ENCODE data around the gene MED31.

Gene MED31

DNA sequence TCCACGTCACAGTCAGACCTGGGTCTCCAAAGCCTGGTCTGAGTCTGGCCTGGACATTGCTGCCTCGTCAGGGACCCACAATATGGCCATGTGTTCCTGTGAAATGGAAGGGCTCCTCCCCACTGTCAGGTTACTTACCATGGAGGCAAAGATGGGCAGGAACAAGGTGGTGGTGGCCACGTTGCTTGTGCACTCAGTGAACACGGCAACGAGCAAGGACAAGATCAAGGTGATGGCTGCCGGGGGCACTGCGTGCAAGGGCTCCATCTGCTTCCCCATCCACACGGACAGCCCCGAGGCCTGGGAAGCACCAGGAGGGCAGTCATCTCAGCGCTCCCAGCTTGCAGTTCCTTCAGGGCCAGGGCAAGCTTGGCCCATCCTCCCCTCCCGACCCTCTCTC is 39.2 kb upstream of the MED31 start:
- FAIRE-seq = no peak
- no peak for DNase-seq (ENCODE audit: insufficient read length, low spot score)
- no peak for TF ChIP-seq SPI1 (IDR thresholded peaks at IDR 0.05; ENCODE audit: low read depth, low read length)
- no peak for TF ChIP-seq TAF1 (IDR thresholded peaks at IDR 0.05; ENCODE audit: low read depth, low read length)
- no peak for TF ChIP-seq POU2F2 (IDR thresholded peaks at IDR 0.05; ENCODE audit: low read depth, low read length)
- no peak for TF ChIP-seq POLR2A (IDR thresholded peaks at IDR 0.05; ENCODE audit: low read depth, low read length)
- TF ChIP-seq PAX5 (IDR thresholded peaks at IDR 0.05; ENCODE audit: insufficient read depth, low read length, severe bottlenecking) = no peak
- no peak for TF ChIP-seq POLR2AphosphoS5 (IDR thresholded peaks at IDR 0.05; ENCODE audit: low read depth, low read length)

DNA sequence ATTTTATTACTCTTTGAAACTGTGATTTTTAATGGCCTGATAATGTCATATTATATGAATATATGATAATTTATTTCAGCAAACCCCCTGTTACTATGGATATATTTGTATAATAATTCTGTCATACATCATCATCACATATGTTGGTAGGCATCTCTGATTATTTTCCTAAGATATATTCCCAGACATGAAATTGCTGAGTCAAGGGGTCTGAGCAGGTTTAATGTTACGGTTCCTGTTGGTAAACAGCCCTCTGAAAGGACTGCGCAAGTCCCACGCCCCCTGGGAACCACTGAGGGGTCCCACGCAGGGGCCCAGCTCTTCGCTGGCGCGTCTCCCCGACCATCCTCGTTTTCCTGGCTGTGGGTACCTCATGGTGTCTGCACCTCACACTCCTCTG is 37.5 kb upstream of the MED31 start:
- no peak for DNase-seq (ENCODE audit: insufficient read length, low spot score)
- no peak for TF ChIP-seq SPI1 (IDR thresholded peaks at IDR 0.05; ENCODE audit: low read depth, low read length)
- TF ChIP-seq PAX5 (IDR thresholded peaks at IDR 0.05; ENCODE audit: insufficient read depth, low read length, severe bottlenecking) = no peak
- TF ChIP-seq POU2F2 (IDR thresholded peaks at IDR 0.05; ENCODE audit: low read depth, low read length) = no peak
- TF ChIP-seq TAF1 (IDR thresholded peaks at IDR 0.05; ENCODE audit: low read depth, low read length) = no peak
- TF ChIP-seq POLR2AphosphoS5 (IDR thresholded peaks at IDR 0.05; ENCODE audit: low read depth, low read length) = no peak
- no peak for TF ChIP-seq POLR2A (IDR thresholded peaks at IDR 0.05; ENCODE audit: low read depth, low read length)
- FAIRE-seq = no peak

DNA sequence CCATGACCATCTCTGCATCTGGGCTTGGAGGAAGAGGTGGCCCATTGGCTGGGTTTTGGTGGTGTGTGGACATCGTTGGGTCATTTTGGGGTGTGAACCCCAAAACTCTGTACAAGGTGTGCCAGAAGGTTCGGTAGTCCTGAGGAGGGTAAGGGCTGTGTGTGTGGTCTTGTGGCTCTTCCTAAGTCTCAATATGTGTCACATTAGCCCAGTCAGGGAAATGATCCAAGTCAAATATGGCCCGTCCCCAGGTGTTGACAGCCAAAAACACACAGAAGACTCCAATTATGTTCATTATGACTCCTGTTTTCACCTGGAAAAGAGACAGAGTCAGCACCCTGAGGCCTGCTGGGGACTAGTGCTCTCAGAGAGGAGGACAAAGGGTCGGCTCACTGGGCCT is 34.6 kb upstream of the MED31 start:
- no peak for TF ChIP-seq PAX5 (IDR thresholded peaks at IDR 0.05; ENCODE audit: insufficient read depth, low read length, severe bottlenecking)
- TF ChIP-seq SPI1 (IDR thresholded peaks at IDR 0.05; ENCODE audit: low read depth, low read length) = no peak
- no peak for TF ChIP-seq POLR2A (IDR thresholded peaks at IDR 0.05; ENCODE audit: low read depth, low read length)
- TF ChIP-seq TAF1 (IDR thresholded peaks at IDR 0.05; ENCODE audit: low read depth, low read length) = no peak
- TF ChIP-seq POU2F2 (IDR thresholded peaks at IDR 0.05; ENCODE audit: low read depth, low read length) = no peak
- no peak for TF ChIP-seq POLR2AphosphoS5 (IDR thresholded peaks at IDR 0.05; ENCODE audit: low read depth, low read length)
- no peak for FAIRE-seq
- DNase-seq (ENCODE audit: insufficient read length, low spot score) = no peak

DNA sequence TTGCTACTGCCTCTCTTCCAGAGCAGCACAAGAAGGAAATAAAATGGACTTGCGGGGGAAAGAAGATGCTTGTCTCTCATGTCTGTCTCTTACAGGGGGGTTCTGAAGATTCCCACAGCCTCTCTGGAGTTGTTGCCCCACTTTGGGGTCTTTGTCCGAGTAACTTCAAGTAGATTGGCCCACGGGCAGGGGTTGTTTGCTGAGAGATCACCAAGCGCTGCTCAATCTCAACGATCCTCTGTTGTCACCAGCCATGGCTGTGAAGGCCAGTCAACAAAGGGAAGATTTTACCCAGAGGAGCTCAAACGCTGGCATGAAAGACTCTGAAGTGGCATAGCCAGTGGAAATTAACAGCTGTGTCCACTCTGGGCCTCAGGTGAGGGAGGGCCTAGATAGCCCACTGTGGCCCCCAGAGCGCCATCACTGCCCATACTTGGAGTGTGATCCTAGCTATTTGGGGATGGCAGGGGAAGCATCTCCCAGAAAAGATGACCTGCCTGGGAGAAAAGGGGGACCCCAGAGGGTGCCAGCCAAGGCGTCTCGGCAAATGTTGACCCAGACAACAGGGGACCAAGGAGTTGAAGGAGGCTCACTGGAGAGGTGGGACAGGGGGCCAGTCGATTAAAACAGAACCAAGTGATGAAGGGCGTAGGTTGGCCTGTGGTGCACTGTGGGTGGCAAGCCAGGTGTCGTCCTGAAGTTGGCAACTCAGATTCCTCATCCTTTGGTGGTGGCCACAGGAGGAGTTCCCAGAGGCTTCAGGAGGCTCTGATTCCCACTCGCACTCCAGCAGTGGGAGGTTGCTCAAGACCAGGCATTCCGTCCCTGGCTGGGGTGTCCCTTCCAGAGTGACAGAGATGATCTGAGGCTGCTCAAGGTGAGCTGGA is 33.7 kb upstream of the MED31 start:
- DNase-seq (ENCODE audit: insufficient read length, low spot score) (no peak), FAIRE-seq (no peak)
- no peak for TF ChIP-seq PAX5 (IDR thresholded peaks at IDR 0.05; ENCODE audit: insufficient read depth, low read length, severe bottlenecking)

DNA sequence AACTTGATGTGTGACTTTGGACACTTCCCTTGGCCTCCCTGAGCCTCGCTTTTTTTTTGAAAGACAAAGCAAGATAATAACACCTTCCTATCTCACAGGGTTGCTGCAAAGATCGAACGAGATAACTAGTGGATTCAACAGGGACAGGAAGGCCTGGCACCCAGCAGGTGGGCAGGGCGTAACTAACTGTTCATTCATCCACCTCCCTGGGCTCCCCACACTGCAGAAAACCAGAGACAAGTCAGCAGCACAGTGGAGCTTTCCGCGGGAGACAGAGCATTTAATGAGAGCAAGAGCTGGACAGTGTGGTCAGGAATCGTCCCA is 33.0 kb upstream of the MED31 start:
- TF ChIP-seq POU2F2 (IDR thresholded peaks at IDR 0.05; ENCODE audit: low read depth, low read length) (no peak), POLR2A (IDR thresholded peaks at IDR 0.05; ENCODE audit: low read depth, low read length) (no peak), SPI1 (IDR thresholded peaks at IDR 0.05; ENCODE audit: low read depth, low read length) (no peak), PAX5 (IDR thresholded peaks at IDR 0.05; ENCODE audit: insufficient read depth, low read length, severe bottlenecking) (no peak), TAF1 (IDR thresholded peaks at IDR 0.05; ENCODE audit: low read depth, low read length) (no peak), POLR2AphosphoS5 (IDR thresholded peaks at IDR 0.05; ENCODE audit: low read depth, low read length) (no peak)

DNA sequence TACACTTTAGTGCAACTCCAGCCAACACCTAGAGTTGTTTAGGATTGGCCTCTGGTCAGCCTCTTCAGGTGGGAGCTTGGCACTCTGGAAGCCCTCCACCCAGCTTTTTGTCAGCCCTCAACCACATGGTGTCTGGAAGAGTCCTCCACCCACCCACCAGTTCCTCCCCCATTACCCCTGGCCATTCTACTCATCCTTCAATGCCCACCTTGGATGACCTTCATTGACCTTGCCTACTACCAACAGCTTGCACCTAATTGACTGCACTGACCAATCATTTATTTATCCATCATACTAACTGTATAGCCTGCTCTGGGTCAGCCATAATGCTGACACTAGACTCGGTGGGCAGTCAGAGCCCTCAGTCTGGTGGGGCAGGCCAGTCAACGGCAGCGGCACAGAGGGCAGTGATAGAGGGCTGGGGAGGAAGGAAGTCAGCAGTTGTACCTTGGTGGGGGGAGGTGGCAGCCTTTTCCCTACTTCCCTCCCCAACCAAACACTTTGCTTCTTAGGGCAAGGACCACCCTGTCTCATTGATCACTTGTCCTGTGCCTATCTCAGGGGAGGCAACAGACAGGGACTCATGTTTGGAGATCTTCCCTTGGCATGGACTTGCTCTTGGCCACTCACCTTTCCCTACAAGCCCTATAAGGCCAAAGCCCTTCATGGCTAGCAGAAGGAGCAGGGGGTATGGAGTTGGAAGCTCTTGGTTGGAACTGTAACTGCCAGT is 32.5 kb upstream of the MED31 start:
- DNase-seq (ENCODE audit: insufficient read length, low spot score) = no peak
- FAIRE-seq = no peak
- TF ChIP-seq TAF1 (IDR thresholded peaks at IDR 0.05; ENCODE audit: low read depth, low read length) (no peak), POU2F2 (IDR thresholded peaks at IDR 0.05; ENCODE audit: low read depth, low read length) (no peak), POLR2A (IDR thresholded peaks at IDR 0.05; ENCODE audit: low read depth, low read length) (no peak), SPI1 (IDR thresholded peaks at IDR 0.05; ENCODE audit: low read depth, low read length) (no peak), PAX5 (IDR thresholded peaks at IDR 0.05; ENCODE audit: insufficient read depth, low read length, severe bottlenecking) (no peak), POLR2AphosphoS5 (IDR thresholded peaks at IDR 0.05; ENCODE audit: low read depth, low read length) (no peak)

More for the DNA sequence above, 33.0 kb upstream of the MED31 start:
- no peak for DNase-seq (ENCODE audit: insufficient read length, low spot score)
- FAIRE-seq = no peak

DNA sequence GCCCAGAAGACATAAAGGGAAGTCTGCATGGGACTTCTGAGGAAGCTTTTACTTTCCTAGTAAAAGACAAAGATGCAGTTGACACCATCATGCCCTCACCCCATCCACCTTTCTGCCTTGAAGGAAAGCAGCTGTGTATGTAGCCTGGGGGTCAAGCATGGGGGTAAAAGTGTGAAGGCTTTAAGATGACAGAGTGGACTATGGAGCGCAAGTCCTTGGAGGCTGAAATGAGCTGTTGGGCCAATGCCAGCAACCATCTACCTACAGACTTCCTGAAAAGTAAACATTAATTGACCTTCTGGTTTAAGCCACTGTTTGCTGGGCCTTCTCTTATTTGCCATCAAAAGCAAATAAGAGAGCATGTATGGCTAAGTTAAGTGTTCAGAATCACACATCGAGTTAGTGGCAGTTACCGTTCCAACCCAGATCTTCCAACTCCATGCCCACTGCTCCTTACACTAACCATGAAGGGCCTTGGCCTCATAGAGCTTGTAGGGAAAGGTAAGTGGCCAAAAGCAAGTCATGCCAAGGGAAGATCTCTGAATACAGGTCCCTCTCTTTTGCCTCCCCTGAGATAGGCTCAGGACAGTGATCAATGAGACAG is 31.8 kb upstream of the MED31 start:
- DNase-seq (ENCODE audit: insufficient read length, low spot score) (no peak), FAIRE-seq (no peak)
- no peak for TF ChIP-seq POLR2A (IDR thresholded peaks at IDR 0.05; ENCODE audit: low read depth, low read length)
- TF ChIP-seq TAF1 (IDR thresholded peaks at IDR 0.05; ENCODE audit: low read depth, low read length) = no peak
- no peak for TF ChIP-seq SPI1 (IDR thresholded peaks at IDR 0.05; ENCODE audit: low read depth, low read length)
- TF ChIP-seq PAX5 (IDR thresholded peaks at IDR 0.05; ENCODE audit: insufficient read depth, low read length, severe bottlenecking) = no peak

DNA sequence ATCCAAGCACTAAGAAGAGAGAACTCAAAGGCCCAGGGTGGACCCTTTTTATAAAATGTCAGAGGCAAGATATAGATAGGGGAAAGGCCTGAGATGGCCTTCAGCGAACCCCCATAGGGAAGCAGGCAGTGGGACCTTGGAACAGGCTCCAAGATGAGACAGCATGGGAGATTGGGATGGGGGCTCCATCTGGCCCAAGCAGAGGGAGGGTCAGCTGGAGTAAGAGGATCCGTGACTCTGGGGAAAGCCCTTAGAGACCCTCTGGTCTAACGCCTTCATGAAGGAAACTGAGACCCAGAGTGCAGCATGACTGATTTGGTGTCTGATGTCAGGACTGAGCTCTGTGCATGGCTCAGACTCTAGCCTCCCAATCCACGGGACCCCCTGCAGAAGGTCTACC is 30.9 kb upstream of the MED31 start:
- no peak for DNase-seq (ENCODE audit: insufficient read length, low spot score)
- FAIRE-seq = no peak
- TF ChIP-seq PAX5 (IDR thresholded peaks at IDR 0.05; ENCODE audit: insufficient read depth, low read length, severe bottlenecking) (no peak), SPI1 (IDR thresholded peaks at IDR 0.05; ENCODE audit: low read depth, low read length) (no peak), POLR2A (IDR thresholded peaks at IDR 0.05; ENCODE audit: low read depth, low read length) (no peak), TAF1 (IDR thresholded peaks at IDR 0.05; ENCODE audit: low read depth, low read length) (no peak), POLR2AphosphoS5 (IDR thresholded peaks at IDR 0.05; ENCODE audit: low read depth, low read length) (no peak), POU2F2 (IDR thresholded peaks at IDR 0.05; ENCODE audit: low read depth, low read length) (no peak)

DNA sequence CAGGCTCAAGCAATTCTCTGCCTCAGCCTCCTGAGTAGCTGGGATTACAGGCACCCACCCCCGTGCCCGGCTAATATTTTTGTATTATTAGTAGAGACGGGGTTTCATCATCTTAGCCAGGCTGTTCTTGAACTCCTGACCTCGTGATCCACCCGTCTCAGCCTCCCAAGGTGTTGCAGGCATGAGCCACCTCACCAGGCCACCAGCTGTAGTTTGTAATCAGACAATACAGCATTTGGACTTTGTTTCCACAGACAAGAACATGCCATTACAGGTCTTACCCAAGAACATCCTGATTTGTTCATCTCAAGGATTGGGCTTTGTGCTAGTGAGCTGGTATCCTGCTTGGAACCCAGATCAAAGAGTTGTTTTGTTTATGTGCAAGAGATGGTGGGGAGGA is 30.3 kb upstream of the MED31 start:
- DNase-seq (ENCODE audit: insufficient read length, low spot score) (no peak), FAIRE-seq (no peak)
- TF ChIP-seq PAX5 (IDR thresholded peaks at IDR 0.05; ENCODE audit: insufficient read depth, low read length, severe bottlenecking) = no peak
- TF ChIP-seq POU2F2 (IDR thresholded peaks at IDR 0.05; ENCODE audit: low read depth, low read length) = no peak
- no peak for TF ChIP-seq TAF1 (IDR thresholded peaks at IDR 0.05; ENCODE audit: low read depth, low read length)
- TF ChIP-seq POLR2AphosphoS5 (IDR thresholded peaks at IDR 0.05; ENCODE audit: low read depth, low read length) = no peak
- no peak for TF ChIP-seq SPI1 (IDR thresholded peaks at IDR 0.05; ENCODE audit: low read depth, low read length)
- TF ChIP-seq POLR2A (IDR thresholded peaks at IDR 0.05; ENCODE audit: low read depth, low read length) = no peak
